ENCODE results near the gene RBM15. TPM values are rescaled to one million over a fixed set of nuclear protein-coding genes. Genes with fewer than 3 reads are reported as not detected.

Gene RBM15
- total and polyA plus RNA-seq, 2 donors (not counting 1 experiment from before 2014, with no cell fraction given), result 23.7 to 97.7 TPM

GRCh38 chr1:110393286-110393685 lies 54.1 kb downstream of the RBM15 start:
- POLR2A ChIA-PET, result interaction anchor here (0.6 to 1.2 kb wide), 2 partner anchors 8 to 30 kb away, joined by 3 to 5 read pairs; no protein-coding TSS in a partner anchor
- Histone ChIP-seq H3K4me2 (replicated peaks; ENCODE audit: low read depth, low read length, poor library complexity, severe bottlenecking) (no peak overlapping the region), H3K36me3 (replicated peaks in 1 of 2; ENCODE audit: control extremely low read depth in 1 of 2, control insufficient read depth in 1 of 2, extremely low read depth in 1 of 2, insufficient read depth in 2 of 2, low read length in 1 of 2) (peaks cover 2 to 3% of the 10 kb centered on the region in 2 experiments), H3K79me2 (ENCODE audit: control insufficient read depth, insufficient read depth, low read length) (no peaks in the 10 kb centered on the region), H4K20me1 (ENCODE audit: control insufficient read depth, insufficient read depth, low read length, poor library complexity, severe bottlenecking) (no peaks in the 10 kb centered on the region), H3K4me3 (ENCODE audit: control extremely low read depth in 1 of 5, extremely low read depth in 1 of 5, insufficient read depth in 1 of 5, low read depth in 2 of 5, low read length in 4 of 5) (no peak overlapping the region), H3K4me1 (ENCODE audit: control insufficient read depth in 2 of 2, insufficient read depth in 2 of 2, low read length in 2 of 2) (peaks cover 0 to 12% of the 10 kb centered on the region in 2 donors), H2AFZ (ENCODE audit: insufficient read depth, low read depth, low read length, poor library complexity, severe bottlenecking) (no peak overlapping the region), H3K9me3 (ENCODE audit: control extremely low read depth in 1 of 3, control insufficient read depth in 2 of 3, insufficient read depth in 1 of 3, low read length in 2 of 3) (peaks cover 0 to 4% (median 0%) of the 10 kb centered on the region in 3 donors), H3K27ac (ENCODE audit: low read length in 2 of 2) (no peak overlapping the region), H3K9ac (ENCODE audit: low read length) (no peak overlapping the region), H3K27me3 (replicated peaks in 1 of 4; ENCODE audit: control extremely low read depth in 1 of 4, control insufficient read depth in 3 of 4, insufficient read depth in 4 of 4, low read length in 3 of 4) (no peaks in the 10 kb centered on the region)
- no peaks in the 10 kb centered on the region for H3K27me3 Mint-ChIP-seq
- intact Hi-C loops (cut with micrococcal nuclease), result no loop called here
- ATAC-seq (ENCODE audit: low read depth), result no peak
- H3K9me3 Mint-ChIP-seq (ENCODE audit: insufficient read depth), result no peaks in the 10 kb centered on the region
- no peak overlapping the region for H3K27ac Mint-ChIP-seq
- WGBS (ENCODE audit: insufficient coverage), result no CpG with 5 or more reads among the region's 2 CpGs
- no peak for TF ChIP-seq CTCF (IDR thresholded peaks at IDR 0.05)
- no peak for TF ChIP-seq EZH2 (IDR thresholded peaks at IDR 0.05; ENCODE audit: borderline replicate concordance, insufficient read depth, low read depth, low read length, poor library complexity, severe bottlenecking)
- CTCF ChIA-PET, result interaction anchor here (0.9 to 3.4 kb wide), 6 partner anchors 10 to 55 kb away, joined by 3 to 15 read pairs (median 6); partner anchors contain the start of gene RBM15
- H3K4me3 Mint-ChIP-seq, result no peak overlapping the region
- peaks cover 5% of the 10 kb centered on the region for H3K4me1 Mint-ChIP-seq
- DNase-seq, result no peak

GRCh38 chr1:110393691-110394492 lies 54.7 kb downstream of the RBM15 start:
- Histone ChIP-seq H3K9ac (ENCODE audit: low read length) (no peak overlapping the region), H4K20me1 (ENCODE audit: control insufficient read depth, insufficient read depth, low read length, poor library complexity, severe bottlenecking) (no peaks in the 10 kb centered on the region), H3K79me2 (ENCODE audit: control insufficient read depth, insufficient read depth, low read length) (no peaks in the 10 kb centered on the region), H3K4me2 (replicated peaks; ENCODE audit: low read depth, low read length, poor library complexity, severe bottlenecking) (no peak overlapping the region), H3K36me3 (replicated peaks in 1 of 2; ENCODE audit: control extremely low read depth in 1 of 2, control insufficient read depth in 1 of 2, extremely low read depth in 1 of 2, insufficient read depth in 2 of 2, low read length in 1 of 2) (peaks cover 3% of the 10 kb centered on the region in 2 experiments), H3K4me1 (ENCODE audit: control insufficient read depth in 2 of 2, insufficient read depth in 2 of 2, low read length in 2 of 2) (peaks cover 0 to 6% of the 10 kb centered on the region in 2 donors), H2AFZ (ENCODE audit: insufficient read depth, low read depth, low read length, poor library complexity, severe bottlenecking) (no peak overlapping the region), H3K4me3 (ENCODE audit: control extremely low read depth in 1 of 5, extremely low read depth in 1 of 5, insufficient read depth in 1 of 5, low read depth in 2 of 5, low read length in 4 of 5) (no peak overlapping the region), H3K9me3 (ENCODE audit: control extremely low read depth in 1 of 3, control insufficient read depth in 2 of 3, insufficient read depth in 1 of 3, low read length in 2 of 3) (peaks cover 0 to 4% (median 0%) of the 10 kb centered on the region in 3 donors), H3K27me3 (replicated peaks in 1 of 4; ENCODE audit: control extremely low read depth in 1 of 4, control insufficient read depth in 3 of 4, insufficient read depth in 4 of 4, low read length in 3 of 4) (no peaks in the 10 kb centered on the region), H3K27ac (ENCODE audit: low read length in 2 of 2) (no peak overlapping the region)
- no peak for ATAC-seq (ENCODE audit: low read depth)
- ChIA-PET POLR2A (interaction anchor here (1.2 kb wide), 1 partner anchor 9 kb away, joined by 5 read pairs; no protein-coding TSS in a partner anchor), CTCF (interaction anchor here (0.9 to 3.4 kb wide), 4 partner anchors 10 to 56 kb away, joined by 3 to 15 read pairs (median 6); no protein-coding TSS in a partner anchor)
- Mint-ChIP-seq H3K27me3 (no peaks in the 10 kb centered on the region), H3K4me1 (peaks cover 5% of the 10 kb centered on the region), H3K27ac (no peak overlapping the region), H3K4me3 (no peak overlapping the region), H3K9me3 (ENCODE audit: insufficient read depth) (no peaks in the 10 kb centered on the region)
- TF ChIP-seq CTCF (IDR thresholded peaks at IDR 0.05) (no peak), EZH2 (IDR thresholded peaks at IDR 0.05; ENCODE audit: borderline replicate concordance, insufficient read depth, low read depth, low read length, poor library complexity, severe bottlenecking) (no peak)
- WGBS (ENCODE audit: insufficient coverage), result 96% methylated on average over 3 of the region's 3 CpGs
- intact Hi-C loops (cut with micrococcal nuclease), result no loop called here
- DNase-seq, result no peak

Data from B cell (primary cell).